K562 (cell line): Measurements from ENCODE around the gene RBMS1.

ENCODE experiments used
- CREM ChIP-seq: IDR thresholded peaks from 2 replicates; pipeline ENCODE4 v1.6.1; 2014; ENCODE audit warnings: antibody characterized with exemption, low read depth
- HMG20A ChIP-seq: fragments of 450-650 bp; formaldehyde crosslinking; conservative IDR thresholded peaks from 2 replicates; pipeline ENCODE4 v1.4.0; 2020; ENCODE audit warnings: mild to moderate bottlenecking, mixed read lengths
- PHB2 ChIP-seq: fragments of 450-650 bp; IDR thresholded peaks from 2 replicates; pipeline ENCODE4 v1.6.1; 2017; ENCODE audit warnings: low read depth
- TAF15 ChIP-seq: fragments of 200-400 bp; formaldehyde crosslinking; IDR thresholded peaks from 2 replicates; pipeline ENCODE4 v1.6.1; 2017; ENCODE audit warnings: mild to moderate bottlenecking, low read depth, low read length, moderate library complexity
- YY1 ChIP-seq, 3 experiments: IDR thresholded peaks; 2 replicates each; pipeline ENCODE4 v1.6.1; 2011; ENCODE audit warnings: low read length in 2 of 3, mild to moderate bottlenecking in 2 of 3, moderate library complexity in 2 of 3, borderline replicate concordance in 1 of 3, control low read depth in 1 of 3, low read depth in 1 of 3; ENCODE audit not compliant: insufficient read depth in 3 of 3, insufficient replicate concordance in 2 of 3, control insufficient read depth in 1 of 3, insufficient read length in 1 of 3; ENCODE audit errors: extremely low read depth in 1 of 3
- ZNF232 ChIP-seq: sonication (generic); formaldehyde crosslinking; IDR thresholded peaks from 2 replicates; pipeline ENCODE4 v1.8.0; 2022; ENCODE audit warnings: mild to moderate bottlenecking, missing genetic modification reagents
- TF ChIP-seq, protein P1 (sequence below), 3 experiments: fragments of 200-800 bp in 1 of 3; fragments of 250-450 bp in 1 of 3; fragments of 450-650 bp in 1 of 3; sonication (Bioruptor Pico) in 1 of 3; sonication (Bioruptor generic) in 1 of 3; formaldehyde crosslinking in 1 of 3; IDR thresholded peaks; 2 replicates each; pipeline versions ENCODE4 v1.6.1 to v1.8.0; 2016 to 2022; ENCODE audit warnings: mild to moderate bottlenecking in 2 of 3, missing genetic modification characterization in 2 of 3, missing compliant biosample characterization in 1 of 3, moderate library complexity in 1 of 3
- TF ChIP-seq, protein P2 (sequence below): sonication (generic); formaldehyde crosslinking; IDR thresholded peaks from 2 replicates; pipeline ENCODE4 v1.8.0; 2023; ENCODE audit warnings: missing genetic modification reagents, mild to moderate bottlenecking, borderline replicate concordance

DNA sequence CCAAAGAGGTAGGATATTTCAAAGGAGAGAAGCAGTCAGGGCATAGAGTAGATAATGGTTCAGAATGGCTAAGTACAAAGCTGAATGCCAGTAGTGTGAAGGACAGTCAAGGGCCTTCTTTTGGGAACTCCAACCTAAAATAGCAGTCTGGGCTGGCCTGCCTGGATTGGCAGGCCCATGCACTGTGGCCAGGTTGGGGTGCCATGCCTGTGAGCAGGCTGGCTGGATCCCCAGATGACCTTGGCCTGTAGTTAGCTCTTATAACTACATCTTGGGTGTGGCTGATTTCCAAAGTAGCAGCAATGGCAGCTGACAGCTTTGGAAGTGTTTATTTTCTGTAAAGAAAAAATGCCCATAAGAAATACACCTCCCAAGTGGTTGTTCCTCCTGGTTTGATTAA is 242.0 kb downstream of the RBMS1 start:
- TF ChIP-seq CREM (no peak), TAF15 (no peak), YY1 (IDR thresholded peaks at IDR 0.05; ENCODE audit: borderline replicate concordance in 1 of 3, control insufficient read depth in 1 of 3, extremely low read depth in 1 of 3, insufficient read depth in 3 of 3, insufficient read length in 1 of 3, insufficient replicate concordance in 2 of 3, low read depth in 1 of 3, low read length in 2 of 3) (no peak), PHB2 (no peak), ZNF232 (CRISPR knock-in tag) (no peak), HMG20A (CRISPR knock-in tag) (no peak)
- TF ChIP-seq, protein P1, sequence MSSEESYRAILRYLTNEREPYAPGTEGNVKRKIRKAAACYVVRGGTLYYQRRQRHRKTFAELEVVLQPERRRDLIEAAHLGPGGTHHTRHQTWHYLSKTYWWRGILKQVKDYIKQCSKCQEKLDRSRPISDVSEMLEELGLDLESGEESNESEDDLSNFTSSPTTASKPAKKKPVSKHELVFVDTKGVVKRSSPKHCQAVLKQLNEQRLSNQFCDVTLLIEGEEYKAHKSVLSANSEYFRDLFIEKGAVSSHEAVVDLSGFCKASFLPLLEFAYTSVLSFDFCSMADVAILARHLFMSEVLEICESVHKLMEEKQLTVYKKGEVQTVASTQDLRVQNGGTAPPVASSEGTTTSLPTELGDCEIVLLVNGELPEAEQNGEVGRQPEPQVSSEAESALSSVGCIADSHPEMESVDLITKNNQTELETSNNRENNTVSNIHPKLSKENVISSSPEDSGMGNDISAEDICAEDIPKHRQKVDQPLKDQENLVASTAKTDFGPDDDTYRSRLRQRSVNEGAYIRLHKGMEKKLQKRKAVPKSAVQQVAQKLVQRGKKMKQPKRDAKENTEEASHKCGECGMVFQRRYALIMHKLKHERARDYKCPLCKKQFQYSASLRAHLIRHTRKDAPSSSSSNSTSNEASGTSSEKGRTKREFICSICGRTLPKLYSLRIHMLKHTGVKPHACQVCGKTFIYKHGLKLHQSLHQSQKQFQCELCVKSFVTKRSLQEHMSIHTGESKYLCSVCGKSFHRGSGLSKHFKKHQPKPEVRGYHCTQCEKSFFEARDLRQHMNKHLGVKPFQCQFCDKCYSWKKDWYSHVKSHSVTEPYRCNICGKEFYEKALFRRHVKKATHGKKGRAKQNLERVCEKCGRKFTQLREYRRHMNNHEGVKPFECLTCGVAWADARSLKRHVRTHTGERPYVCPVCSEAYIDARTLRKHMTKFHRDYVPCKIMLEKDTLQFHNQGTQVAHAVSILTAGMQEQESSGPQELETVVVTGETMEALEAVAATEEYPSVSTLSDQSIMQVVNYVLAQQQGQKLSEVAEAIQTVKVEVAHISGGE (CRISPR knock-in tag; IDR thresholded peaks at IDR 0.05) = no peak
- TF ChIP-seq, protein P2, sequence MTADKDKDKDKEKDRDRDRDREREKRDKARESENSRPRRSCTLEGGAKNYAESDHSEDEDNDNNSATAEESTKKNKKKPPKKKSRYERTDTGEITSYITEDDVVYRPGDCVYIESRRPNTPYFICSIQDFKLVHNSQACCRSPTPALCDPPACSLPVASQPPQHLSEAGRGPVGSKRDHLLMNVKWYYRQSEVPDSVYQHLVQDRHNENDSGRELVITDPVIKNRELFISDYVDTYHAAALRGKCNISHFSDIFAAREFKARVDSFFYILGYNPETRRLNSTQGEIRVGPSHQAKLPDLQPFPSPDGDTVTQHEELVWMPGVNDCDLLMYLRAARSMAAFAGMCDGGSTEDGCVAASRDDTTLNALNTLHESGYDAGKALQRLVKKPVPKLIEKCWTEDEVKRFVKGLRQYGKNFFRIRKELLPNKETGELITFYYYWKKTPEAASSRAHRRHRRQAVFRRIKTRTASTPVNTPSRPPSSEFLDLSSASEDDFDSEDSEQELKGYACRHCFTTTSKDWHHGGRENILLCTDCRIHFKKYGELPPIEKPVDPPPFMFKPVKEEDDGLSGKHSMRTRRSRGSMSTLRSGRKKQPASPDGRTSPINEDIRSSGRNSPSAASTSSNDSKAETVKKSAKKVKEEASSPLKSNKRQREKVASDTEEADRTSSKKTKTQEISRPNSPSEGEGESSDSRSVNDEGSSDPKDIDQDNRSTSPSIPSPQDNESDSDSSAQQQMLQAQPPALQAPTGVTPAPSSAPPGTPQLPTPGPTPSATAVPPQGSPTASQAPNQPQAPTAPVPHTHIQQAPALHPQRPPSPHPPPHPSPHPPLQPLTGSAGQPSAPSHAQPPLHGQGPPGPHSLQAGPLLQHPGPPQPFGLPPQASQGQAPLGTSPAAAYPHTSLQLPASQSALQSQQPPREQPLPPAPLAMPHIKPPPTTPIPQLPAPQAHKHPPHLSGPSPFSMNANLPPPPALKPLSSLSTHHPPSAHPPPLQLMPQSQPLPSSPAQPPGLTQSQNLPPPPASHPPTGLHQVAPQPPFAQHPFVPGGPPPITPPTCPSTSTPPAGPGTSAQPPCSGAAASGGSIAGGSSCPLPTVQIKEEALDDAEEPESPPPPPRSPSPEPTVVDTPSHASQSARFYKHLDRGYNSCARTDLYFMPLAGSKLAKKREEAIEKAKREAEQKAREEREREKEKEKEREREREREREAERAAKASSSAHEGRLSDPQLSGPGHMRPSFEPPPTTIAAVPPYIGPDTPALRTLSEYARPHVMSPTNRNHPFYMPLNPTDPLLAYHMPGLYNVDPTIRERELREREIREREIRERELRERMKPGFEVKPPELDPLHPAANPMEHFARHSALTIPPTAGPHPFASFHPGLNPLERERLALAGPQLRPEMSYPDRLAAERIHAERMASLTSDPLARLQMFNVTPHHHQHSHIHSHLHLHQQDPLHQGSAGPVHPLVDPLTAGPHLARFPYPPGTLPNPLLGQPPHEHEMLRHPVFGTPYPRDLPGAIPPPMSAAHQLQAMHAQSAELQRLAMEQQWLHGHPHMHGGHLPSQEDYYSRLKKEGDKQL (CRISPR knock-in tag) = no peak
